IMR-90 (cell line): ENCODE results near the gene ELANE. TPM values are rescaled to one million over a fixed set of nuclear protein-coding genes. Genes with fewer than 3 reads are reported as not detected.

Experiments used
- ATAC-seq: fragments of 200-7000 bp; cut with Tn5 transposase; 2 replicates; pipeline ENCODE4 v1.9.1; 2020; ENCODE audit warnings: low read depth, mild to moderate bottlenecking, moderate library complexity
- Bru-seq: library from RNA; stranded (reverse); fragments of 400-500 nt; gene quantifications from one replicate; lab custom pipeline; 2021; lab: Mats Ljungman, UMichigan
- BruChase-seq, 2 experiments: library from RNA; stranded (reverse); fragments of 400-500 nt; gene quantifications; one replicate each; lab custom pipeline; 2021; lab: Mats Ljungman, UMichigan
- BruUV-seq: library from RNA; stranded (reverse); fragments of 400-500 nt; replicated peaks from 2 replicates; lab custom pipeline; 2021; lab: Mats Ljungman, UMichigan
- CTCF ChIA-PET: fragments of 300-600 bp; formaldehyde crosslinking; extraction: SDS; loops from one replicate; lab custom pipeline; 2021; ENCODE audit warnings: antibody characterized with exemption; lab: Yijun Ruan, JAX
- POLR2A ChIA-PET: fragments of 300-600 bp; sonication (Branson Sonifier 250); formaldehyde crosslinking; loops from one replicate; lab custom pipeline; 2022; ENCODE audit warnings: antibody characterized with exemption; ENCODE audit not compliant: unreplicated experiment; lab: Charles Lee
- DNase-seq: peaks from one replicate; pipeline ENCODE4 v3.0.0; 2013
- H2AFZ ChIP-seq: replicated peaks from 2 replicates; pipeline ENCODE3; 2013; ENCODE audit warnings: low read length, mild to moderate bottlenecking; ENCODE audit not compliant: poor library complexity
- H2AK5ac ChIP-seq: 2 replicates; pipeline ENCODE4 v1.6.1; 2013; ENCODE audit warnings: low read depth, low read length, inconsistent platforms
- H2AK9ac ChIP-seq: replicated peaks from 2 replicates; pipeline ENCODE3; 2013; ENCODE audit warnings: mild to moderate bottlenecking, low read depth, low read length, moderate library complexity; ENCODE audit not compliant: poor library complexity
- H2BK120ac ChIP-seq: 2 replicates; pipeline ENCODE4 v1.6.1; 2013; ENCODE audit warnings: low read depth, low read length, inconsistent platforms
- H2BK15ac ChIP-seq: 3 replicates; pipeline ENCODE4 v1.6.1; 2013; ENCODE audit warnings: low read depth, low read length, inconsistent platforms
- H2BK20ac ChIP-seq: 2 replicates; pipeline ENCODE4 v1.6.1; 2013; ENCODE audit warnings: low read depth, mild to moderate bottlenecking, inconsistent platforms, low read length, moderate library complexity
- H2BK5ac ChIP-seq: 2 replicates; pipeline ENCODE4 v1.6.1; 2013; ENCODE audit warnings: mild to moderate bottlenecking, low read depth, low read length, inconsistent platforms; ENCODE audit not compliant: poor library complexity, severe bottlenecking
- H3K14ac ChIP-seq: replicated peaks from 2 replicates; pipeline ENCODE4 v1.6.1; 2013; ENCODE audit warnings: low read depth, low read length, inconsistent platforms
- H3K18ac ChIP-seq: 2 replicates; pipeline ENCODE4 v1.6.1; 2013; ENCODE audit warnings: low read depth, low read length, control low read depth
- H3K23ac ChIP-seq: 2 replicates; pipeline ENCODE4 v1.6.1; 2013; ENCODE audit warnings: low read depth, low read length, inconsistent platforms
- H3K27ac ChIP-seq: 2 replicates; pipeline ENCODE4 v1.5.1; 2013; ENCODE audit warnings: mild to moderate bottlenecking, control low read depth, low read length; ENCODE audit not compliant: insufficient read depth
- H3K27me3 ChIP-seq: 2 replicates; pipeline ENCODE4 v1.6.1; 2013; ENCODE audit warnings: low read length; ENCODE audit not compliant: control insufficient read depth, insufficient read depth
- H3K36me3 ChIP-seq: 2 replicates; pipeline ENCODE4 v1.6.1; 2013; ENCODE audit warnings: low read length, mixed read lengths; ENCODE audit not compliant: control insufficient read depth, insufficient read depth
- H3K4ac ChIP-seq: 2 replicates; pipeline ENCODE4 v1.6.1; 2013; ENCODE audit warnings: low read depth, low read length, inconsistent platforms
- H3K4me1 ChIP-seq: 2 replicates; pipeline ENCODE4 v1.6.1; 2013; ENCODE audit warnings: low read length, mixed read lengths; ENCODE audit not compliant: control insufficient read depth, insufficient read depth
- H3K4me2 ChIP-seq: 2 replicates; pipeline ENCODE4 v1.6.1; 2013; ENCODE audit warnings: low read depth, mild to moderate bottlenecking, control low read depth, low read length, moderate library complexity
- H3K4me3 ChIP-seq: 2 replicates; pipeline ENCODE4 v1.5.1; 2013; ENCODE audit warnings: low read depth, mild to moderate bottlenecking, control low read depth, low read length, moderate library complexity; ENCODE audit not compliant: insufficient read depth
- H3K56ac ChIP-seq: 2 replicates; pipeline ENCODE4 v1.6.1; 2013; ENCODE audit warnings: low read length, inconsistent platforms; ENCODE audit not compliant: insufficient read depth; ENCODE audit errors: extremely low read depth
- H3K79me1 ChIP-seq, 2 experiments: 2 replicates each; pipeline ENCODE4 v1.6.1; 2013; ENCODE audit warnings: low read length in 2 of 2, inconsistent platforms in 1 of 2, low read depth in 1 of 2
- H3K9ac ChIP-seq: 2 replicates; pipeline ENCODE4 v1.6.1; 2013; ENCODE audit warnings: low read depth, low read length, control low read depth
- H3K9me1 ChIP-seq: 2 replicates; pipeline ENCODE4 v1.6.1; 2013; ENCODE audit warnings: low read length, inconsistent platforms; ENCODE audit not compliant: insufficient read depth
- H3K9me3 ChIP-seq: 2 replicates; pipeline ENCODE4 v1.6.1; 2013; ENCODE audit warnings: low read length; ENCODE audit not compliant: control insufficient read depth, insufficient read depth
- H4K20me1 ChIP-seq: 2 replicates; pipeline ENCODE4 v1.6.1; 2013; ENCODE audit warnings: low read length, inconsistent platforms; ENCODE audit not compliant: insufficient read depth
- H4K5ac ChIP-seq: 2 replicates; pipeline ENCODE4 v1.6.1; 2013; ENCODE audit warnings: mild to moderate bottlenecking, low read depth, low read length, control low read depth
- H4K8ac ChIP-seq, 2 experiments: 2 replicates each; pipeline ENCODE4 v1.6.1; 2013; ENCODE audit warnings: low read depth in 2 of 2, low read length in 2 of 2, control low read depth in 1 of 2, inconsistent platforms in 1 of 2
- H4K91ac ChIP-seq: 2 replicates; pipeline ENCODE4 v1.6.1; 2013; ENCODE audit warnings: low read depth, low read length, inconsistent platforms; ENCODE audit not compliant: insufficient read depth
- CEBPB ChIP-seq: IDR thresholded peaks from 2 replicates; pipeline ENCODE4 v1.6.1; 2012; ENCODE audit warnings: low read depth, low read length, improper control_type of control experiment
- POLR2A ChIP-seq: IDR thresholded peaks from 2 replicates; pipeline ENCODE4 v1.6.1; 2012; ENCODE audit warnings: mild to moderate bottlenecking, low read depth, low read length
- RCOR1 ChIP-seq: IDR thresholded peaks from 2 replicates; pipeline ENCODE4 v1.6.1; 2012; ENCODE audit warnings: mild to moderate bottlenecking, low read length, improper control_type of control experiment; ENCODE audit not compliant: insufficient replicate concordance
- USF2 ChIP-seq: fragments of 150-350 bp; IDR thresholded peaks from 2 replicates; pipeline ENCODE4 v1.6.1; 2017; ENCODE audit warnings: mild to moderate bottlenecking, antibody characterized with exemption, low read length, low read depth
- WGBS, 2 experiments: methylation state at CpG; one replicate each; pipeline versions ENCODE4 v1.1.5 to v1.1.7; 2013; ENCODE audit warnings: missing lambda C conversion rate in 2 of 2; ENCODE audit not compliant: insufficient read length in 1 of 2; ENCODE audit errors: extremely low coverage in 2 of 2; 5-methylcytosine and 5-hydroxymethylcytosine counted together
- dilution Hi-C: fragments of 300-500 bp; cut with HindIII; formaldehyde crosslinking; loops from one replicate; pipeline ENCODE4 v1.14.3; 2018; ENCODE audit warnings: low sequenced_read_pairs; ENCODE audit not compliant: unreplicated experiment
- in situ Hi-C: fragments of 300-500 bp; cut with MboI; formaldehyde crosslinking; loops from 3 replicates; pipeline ENCODE4 v1.14.3; 2019; ENCODE audit warnings: low sequenced_read_pairs, inconsistent platforms, mixed read lengths
- intact Hi-C: fragments of 100-400 bp; cut with micrococcal nuclease; formaldehyde crosslinking; loops from 2 replicates; pipeline ENCODE4 v1.10.0; 2022
- long read RNA-seq: library from polyadenylated mRNA; unstranded; transcript quantifications from one replicate; pipeline ENCODE4 v2.0.0, GENCODE V29; 2021; ENCODE audit not compliant: unreplicated experiment
- polyA plus RNA-seq, 3 experiments: library from polyadenylated mRNA; depleted of rRNA; stranded (reverse); fragments of >200 nt; gene quantifications; 2 replicates each; pipeline ENCODE4 v1.2.3, GENCODE V29; 2012; ENCODE audit warnings: low replicate concordance in 1 of 3
- total RNA-seq: library from RNA; depleted of rRNA; stranded (reverse); fragments of >200 nt; gene quantifications from 2 replicates; pipeline ENCODE4 v1.2.3, GENCODE V29; 2012; rRNA removed

ELANE gene
- not detected in 2 replicates for total RNA-seq
- 0.24 and 0.27 TPM in 2 replicates for polyA plus RNA-seq (2012; rRNA removed)
- polyA plus RNA-seq (2012; cell fraction: cytosol; rRNA removed) = 0.10 and 0.21 TPM in 2 replicates
- 1.5 and 1.6 TPM in 2 replicates for polyA plus RNA-seq (2012; cell fraction: nucleus; rRNA removed; ENCODE audit: low replicate concordance)
- percentile 23 among the genes with signal in this experiment for Bru-seq, nascent RNA
- percentile 38 among the genes with signal in this experiment for BruChase-seq, experiment 1, labeled RNA remaining after a 6-hour chase
- BruChase-seq, experiment 2, labeled RNA remaining after a 2-hour chase = percentile 27 among the genes with signal in this experiment
- long read RNA-seq, partial matches to known transcripts = 1 of 3 reads
- long read RNA-seq, other reads (novel, unspliced or antisense) = 0 of 3 reads

- peak within 1 kb of the TSS; percentile 90; the same call in 1 of the 2 replicates for H3K27ac ChIP-seq
- ChIA-PET POLR2A (no interaction called here), CTCF (no interaction called here)
- H3K56ac ChIP-seq = no peak within 1 kb of the TSS
- no peak within 1 kb of the TSS; the same call in 1 of the 2 replicates for H4K5ac ChIP-seq
- no peak within 1 kb of the TSS; the same call in 1 of the 2 replicates for H3K18ac ChIP-seq
- no peak for TF ChIP-seq RCOR1
- TF ChIP-seq POLR2A = no peak
- TF ChIP-seq USF2 = no peak
- no peak for TF ChIP-seq CEBPB
- intact Hi-C loops (no loop called here), dilution Hi-C loops (no loop called here), in situ Hi-C loops (no loop called here)
- H3K9me3 ChIP-seq = no peaks in the 10 kb centered on the region
- H2AK9ac ChIP-seq = no peak within 1 kb of the TSS
- H3K9me1 ChIP-seq = no peaks in the 10 kb centered on the region
- no peak within 1 kb of the TSS for H3K23ac ChIP-seq
- H2AK5ac ChIP-seq = no peak within 1 kb of the TSS; the same call in 1 of the 2 replicates
- H4K91ac ChIP-seq = no peak within 1 kb of the TSS
- no peak within 1 kb of the TSS for H2BK20ac ChIP-seq
- peaks cover 6% of the 10 kb centered on the region for H3K4me1 ChIP-seq
- H3K14ac ChIP-seq = no peak within 1 kb of the TSS
- H3K9ac ChIP-seq = no peak within 1 kb of the TSS
- H2AFZ ChIP-seq = no peak within 1 kb of the TSS
- no peaks in the 10 kb centered on the region for H3K36me3 ChIP-seq
- peaks cover 4% of the 10 kb centered on the region; the same call in 1 of the 2 replicates for H3K27me3 ChIP-seq
- no peak for DNase-seq
- H3K4ac ChIP-seq = no peak within 1 kb of the TSS
- WGBS, 2 experiments = 68% methylated on average over 8 of the region's 55 CpGs; no CpG with 5 or more reads in 1 of the 2 experiments
- ATAC-seq = no peak
- H4K20me1 ChIP-seq = no peaks in the 10 kb centered on the region
- peak within 1 kb of the TSS in 1 of 2 experiments; percentile 54; a peak in 1 of 4 replicates for H4K8ac ChIP-seq
- no peak within 1 kb of the TSS for H2BK120ac ChIP-seq
- H3K79me1 ChIP-seq = no peaks in the 10 kb centered on the region
- no peak within 1 kb of the TSS; the same call in 1 of the 2 replicates for H3K4me2 ChIP-seq
- H2BK15ac ChIP-seq = peak within 1 kb of the TSS; percentile 50; the same call in 1 of the 3 replicates
- H3K4me3 ChIP-seq = no peak within 1 kb of the TSS
- BruUV-seq = no TSS peak
- no peak within 1 kb of the TSS for H2BK5ac ChIP-seq
Measured at GRCh38 chr19:852136-853013, at the start of gene ELANE. ELANE (plus strand) TSS chr19:852303; CDS start chr19:852329, 26 bp downstream.
